ENCODE results near the gene RTF2.
"Not testable (repeated sequence)": the region's sequence is repeated elsewhere in the genome, so short reads cannot be mapped to it uniquely, and the experiment has no call there.

Gene RTF2

DNA sequence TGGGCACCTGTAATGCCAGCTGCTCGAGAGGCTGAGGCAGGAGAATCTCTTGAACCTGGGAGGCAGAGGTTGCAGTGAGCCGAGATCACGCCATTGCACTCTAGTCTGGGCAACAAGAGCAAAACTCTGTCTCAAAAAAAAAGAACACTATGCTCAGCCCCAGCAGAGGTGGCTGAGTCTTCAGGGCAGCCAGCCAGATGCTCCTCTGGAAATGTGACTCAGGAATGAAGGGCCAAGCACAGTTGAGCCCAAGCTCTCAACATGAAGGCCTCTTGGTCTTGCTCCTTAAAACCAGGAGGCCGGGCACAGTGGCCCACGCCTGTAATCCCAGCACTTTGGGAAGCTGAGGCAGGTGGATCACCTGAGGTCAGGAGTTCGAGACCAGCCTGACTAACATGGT, 96.1 kb downstream of the RTF2 start:
- H3K27me3 ChIP-seq (ENCODE audit: control insufficient read depth, insufficient read depth, low read length); H3K27ac ChIP-seq (ENCODE audit: low read length); H3K4me1 ChIP-seq (ENCODE audit: control insufficient read depth, low read depth, low read length); H3K4me3 ChIP-seq (ENCODE audit: low read length); H3K36me3 ChIP-seq (ENCODE audit: control insufficient read depth, low read depth, low read length); H3K9ac ChIP-seq (ENCODE audit: low read length); H3K9me3 ChIP-seq (ENCODE audit: control insufficient read depth, low read depth, low read length): not testable (repeated sequence)

GRCh38 chr20:56565511-56565910, 97.1 kb downstream of the RTF2 start:
- H3K27ac ChIP-seq (ENCODE audit: low read length), result no peak overlapping the region
- no peaks in the 10 kb centered on the region for H3K4me1 ChIP-seq (ENCODE audit: control insufficient read depth, low read depth, low read length)
- H3K9me3 ChIP-seq (ENCODE audit: control insufficient read depth, low read depth, low read length), result no peaks in the 10 kb centered on the region
- no peaks in the 10 kb centered on the region for H3K36me3 ChIP-seq (ENCODE audit: control insufficient read depth, low read depth, low read length)
- H3K9ac ChIP-seq (ENCODE audit: low read length), result no peak overlapping the region
- no peaks in the 10 kb centered on the region for H3K27me3 ChIP-seq (ENCODE audit: control insufficient read depth, insufficient read depth, low read length)
- H3K4me3 ChIP-seq (ENCODE audit: low read length), result no peak overlapping the region

DNA sequence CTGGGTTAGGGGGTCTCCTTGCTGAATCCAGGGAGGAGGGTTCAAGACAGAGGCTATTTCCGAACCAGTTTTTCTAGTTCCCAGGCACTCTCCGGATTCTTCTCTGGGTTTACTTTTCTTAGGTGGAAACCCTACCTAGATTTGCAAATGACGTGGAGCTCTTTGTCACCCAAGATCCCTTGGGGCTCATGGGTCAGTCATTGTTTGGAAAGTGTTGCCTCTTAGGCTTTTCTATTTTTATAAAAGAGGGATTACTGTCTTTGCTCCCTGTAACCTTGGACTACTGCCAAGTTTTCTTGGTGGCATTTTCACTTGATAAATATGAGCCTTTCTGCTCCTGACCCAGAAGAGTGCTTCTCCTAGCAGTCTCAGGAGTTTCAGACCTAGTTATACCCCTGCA, 98.2 kb downstream of the RTF2 start:
- no peaks in the 10 kb centered on the region for H3K4me1 ChIP-seq (ENCODE audit: control insufficient read depth, low read depth, low read length)
- no peak overlapping the region for H3K27ac ChIP-seq (ENCODE audit: low read length)

More for the DNA sequence above, 98.2 kb downstream of the RTF2 start:
- Histone ChIP-seq H3K9ac (ENCODE audit: low read length) (no peak overlapping the region), H3K27me3 (ENCODE audit: control insufficient read depth, insufficient read depth, low read length) (no peaks in the 10 kb centered on the region), H3K36me3 (ENCODE audit: control insufficient read depth, low read depth, low read length) (no peaks in the 10 kb centered on the region), H3K9me3 (ENCODE audit: control insufficient read depth, low read depth, low read length) (no peaks in the 10 kb centered on the region), H3K4me3 (ENCODE audit: low read length) (no peak overlapping the region)

Measured in iPS-18a (cell line).